H1 (cell line): ENCODE measurements around the gene TNRC6C. TPM values are rescaled to one million over a fixed set of nuclear protein-coding genes. Genes with fewer than 3 reads are reported as not detected.

Experiments
- CTCF ChIA-PET: fragments of 300-600 bp; sonication (Branson Sonifier 250); formaldehyde crosslinking; loops from one replicate; lab custom pipeline; 2021; ENCODE audit not compliant: partially characterized antibody; lab: Charles Lee
- POLR2A ChIA-PET: fragments of 300-600 bp; sonication (Branson Sonifier 250); formaldehyde crosslinking; loops from one replicate; lab custom pipeline; 2021; ENCODE audit warnings: inconsistent platforms; ENCODE audit not compliant: partially characterized antibody; lab: Charles Lee
- DNase-seq, 2 experiments: peaks; one replicate each; pipeline versions ENCODE4 v3.0.0 to v3.0.0-alpha.2; 2010 to 2022; ENCODE audit warnings: low spot score in 2 of 2, low read depth in 1 of 2, mixed read lengths in 1 of 2
- FAIRE-seq: peaks from 2 replicates; lab custom pipeline; 2011; peaks lifted over from hg19 to GRCh38; lab: Jason Lieb, UNC
- H2AFZ ChIP-seq: 2 replicates; pipeline ENCODE4 v1.8.1; 2012; ENCODE audit warnings: low read length, inconsistent platforms
- H2AK5ac ChIP-seq: 2 replicates; pipeline ENCODE4 v1.6.1; 2013; ENCODE audit warnings: low read depth, low read length
- H2BK120ac ChIP-seq: replicated peaks from 2 replicates; pipeline ENCODE3; 2013; ENCODE audit warnings: low read depth, low read length, inconsistent platforms
- H2BK12ac ChIP-seq: 2 replicates; pipeline ENCODE4 v1.6.1; 2013; ENCODE audit warnings: low read depth, low read length
- H2BK15ac ChIP-seq: 2 replicates; pipeline ENCODE4 v1.6.1; 2013; ENCODE audit warnings: low read length
- H2BK20ac ChIP-seq: 2 replicates; pipeline ENCODE4 v1.6.1; 2013; ENCODE audit warnings: low read length
- H2BK5ac ChIP-seq: 2 replicates; pipeline ENCODE4 v1.6.1; 2013; ENCODE audit warnings: low read depth, low read length
- H3K14ac ChIP-seq: 2 replicates; pipeline ENCODE4 v1.6.1; 2013; ENCODE audit warnings: inconsistent platforms; ENCODE audit not compliant: insufficient read length
- H3K18ac ChIP-seq: 2 replicates; pipeline ENCODE4 v1.6.1; 2013; ENCODE audit warnings: low read length; ENCODE audit errors: extremely low read depth
- H3K23ac ChIP-seq: 2 replicates; pipeline ENCODE4 v1.6.1; 2013; ENCODE audit warnings: inconsistent platforms; ENCODE audit not compliant: insufficient read length
- H3K23me2 ChIP-seq: 2 replicates; pipeline ENCODE4 v1.6.1; 2013; ENCODE audit warnings: low read depth, low read length
- H3K27ac ChIP-seq: 2 replicates; pipeline ENCODE4 v1.6.1; 2011; ENCODE audit warnings: low read depth, low read length, inconsistent platforms
- H3K27me3 ChIP-seq, 4 experiments: replicated peaks in 1 of 4; 1 replicate in 1 of 4; 2 replicates in 3 of 4; pipeline versions ENCODE4 v1.6.1 to v1.8.1; 2011 to 2013; ENCODE audit warnings: low read length in 3 of 4, mild to moderate bottlenecking in 3 of 4, inconsistent platforms in 2 of 4, mixed read lengths in 2 of 4, moderate library complexity in 1 of 4; ENCODE audit not compliant: control insufficient read depth in 3 of 4, insufficient read depth in 3 of 4; ENCODE audit errors: extremely low read depth in 1 of 4
- H3K36me3 ChIP-seq, 4 experiments: 2 replicates each; pipeline versions ENCODE4 v1.6.1 to v1.8.1; 2011 to 2013; ENCODE audit warnings: mild to moderate bottlenecking in 4 of 4, low read length in 3 of 4, moderate library complexity in 2 of 4, control low read depth in 1 of 4, inconsistent platforms in 1 of 4; ENCODE audit not compliant: insufficient read depth in 4 of 4, control insufficient read depth in 2 of 4
- H3K4ac ChIP-seq: replicated peaks from 2 replicates; pipeline ENCODE3; 2013; ENCODE audit warnings: low read length, low read depth, mixed read lengths, inconsistent platforms; ENCODE audit not compliant: insufficient read length
- H3K4me1 ChIP-seq, 4 experiments: replicated peaks in 1 of 4; 1 replicate in 1 of 4; 2 replicates in 3 of 4; pipeline versions ENCODE4 v1.6.1 to v1.8.1; 2011 to 2013; ENCODE audit warnings: low read length in 3 of 4, inconsistent platforms in 2 of 4, mixed read lengths in 1 of 4; ENCODE audit not compliant: insufficient read depth in 4 of 4, control insufficient read depth in 3 of 4
- H3K4me2 ChIP-seq, 2 experiments: 2 replicates each; pipeline versions ENCODE4 v1.6.1 to v1.8.1; 2011 to 2013; ENCODE audit warnings: low read depth in 2 of 2, low read length in 2 of 2, control low read depth in 1 of 2, inconsistent platforms in 1 of 2, mild to moderate bottlenecking in 1 of 2; ENCODE audit not compliant: insufficient read depth in 1 of 2
- H3K4me3 ChIP-seq, 4 experiments: fragments of 200-600, 300-600 bp in 1 of 4; sonication (generic), shearing (Covaris generic), sonication (Bioruptor Twin) in 1 of 4; 2 replicates each; pipeline versions ENCODE4 v1.5.1 to v1.8.1; 2011 to 2016; ENCODE audit warnings: low read length in 4 of 4, low read depth in 3 of 4, control low read depth in 2 of 4, inconsistent platforms in 2 of 4, mild to moderate bottlenecking in 2 of 4, mixed read lengths in 1 of 4, moderate library complexity in 1 of 4; ENCODE audit not compliant: insufficient read depth in 2 of 4; ENCODE audit errors: extremely low read depth in 1 of 4
- H3K56ac ChIP-seq: replicated peaks from 2 replicates; pipeline ENCODE3; 2013; ENCODE audit warnings: low read depth, mild to moderate bottlenecking, mixed read lengths, low read length, inconsistent platforms; ENCODE audit not compliant: insufficient read length
- H3K79me1 ChIP-seq: 2 replicates; pipeline ENCODE4 v1.6.1; 2013; ENCODE audit warnings: low read depth, low read length, control low read depth
- H3K79me2 ChIP-seq, 2 experiments: 2 replicates each; pipeline versions ENCODE4 v1.6.1 to v1.8.1; 2012 to 2013; ENCODE audit warnings: low read length in 2 of 2, mild to moderate bottlenecking in 2 of 2, inconsistent platforms in 1 of 2; ENCODE audit not compliant: insufficient read depth in 2 of 2, control insufficient read depth in 1 of 2
- H3K9ac ChIP-seq, 4 experiments: replicated peaks in 1 of 4; 1 replicate in 1 of 4; 2 replicates in 3 of 4; pipeline versions ENCODE4 v1.6.1 to v1.8.1; 2011 to 2013; ENCODE audit warnings: low read depth in 3 of 4, low read length in 3 of 4, control low read depth in 2 of 4, mild to moderate bottlenecking in 2 of 4, moderate library complexity in 2 of 4, inconsistent platforms in 1 of 4; ENCODE audit errors: extremely low read depth in 1 of 4
- H3K9me3 ChIP-seq, 2 experiments: 2 replicates each; pipeline versions ENCODE4 v1.6.1 to v1.8.1; 2012 to 2013; ENCODE audit warnings: mild to moderate bottlenecking in 2 of 2, moderate library complexity in 2 of 2, control low read depth in 1 of 2, inconsistent platforms in 1 of 2, low read depth in 1 of 2, low read length in 1 of 2, mixed read lengths in 1 of 2; ENCODE audit not compliant: insufficient read depth in 2 of 2
- H4K20me1 ChIP-seq, 2 experiments: replicated peaks in 1 of 2; 2 replicates each; pipeline versions ENCODE3 to v1.8.1; 2011 to 2013; ENCODE audit warnings: inconsistent platforms in 2 of 2, low read length in 2 of 2, mild to moderate bottlenecking in 1 of 2; ENCODE audit not compliant: insufficient read depth in 2 of 2, control insufficient read depth in 1 of 2
- H4K5ac ChIP-seq: 2 replicates; pipeline ENCODE4 v1.6.1; 2013; ENCODE audit warnings: low read length, low read depth, mixed read lengths, inconsistent platforms; ENCODE audit not compliant: insufficient read length
- H4K8ac ChIP-seq: 2 replicates; pipeline ENCODE4 v1.8.0; 2013; ENCODE audit warnings: mild to moderate bottlenecking, moderate library complexity, low read length, inconsistent platforms; ENCODE audit not compliant: insufficient read depth; ENCODE audit errors: extremely low read depth
- H4K91ac ChIP-seq: replicated peaks from 2 replicates; pipeline ENCODE3; 2013; ENCODE audit warnings: low read length, mixed read lengths, inconsistent platforms; ENCODE audit not compliant: insufficient read length
- CBX5 ChIP-seq: fragments of 300-800, 300-1000 bp; sonication (generic); IDR thresholded peaks from 2 replicates; pipeline ENCODE4 v1.7.1; 2016; ENCODE audit warnings: antibody characterized with exemption, low read length, low read depth
- CTCF ChIP-seq, 3 experiments: IDR thresholded peaks; 1 replicate in 2 of 3; 2 replicates in 1 of 3; pipeline versions ENCODE4 v1.5.1 to v1.6.1; 2011; ENCODE audit warnings: low read length in 3 of 3, mild to moderate bottlenecking in 3 of 3, inconsistent platforms in 2 of 3, low read depth in 1 of 3, moderate library complexity in 1 of 3; ENCODE audit not compliant: insufficient read depth in 1 of 3; ENCODE audit errors: control extremely low read depth in 1 of 3
- EGR1 ChIP-seq: IDR thresholded peaks from 2 replicates; pipeline ENCODE4 v1.6.1; 2011; ENCODE audit warnings: low read depth, low read length, borderline replicate concordance
- JUND ChIP-seq: IDR thresholded peaks from 2 replicates; pipeline ENCODE4 v1.6.1; 2011; ENCODE audit warnings: mild to moderate bottlenecking, improper control_type of control experiment, low read length
- KDM1A ChIP-seq: fragments of 200-600, 300-600 bp; sonication (generic); IDR thresholded peaks from 2 replicates; pipeline ENCODE4 v1.7.1; 2016; ENCODE audit warnings: mild to moderate bottlenecking, low read length, borderline replicate concordance
- POLR2AphosphoS5 ChIP-seq: IDR thresholded peaks from 2 replicates; pipeline ENCODE4 v1.6.1; 2011; ENCODE audit warnings: low read depth, low read length
- SRF ChIP-seq: IDR thresholded peaks from 2 replicates; pipeline ENCODE4 v1.6.1; 2011; ENCODE audit warnings: mild to moderate bottlenecking, low read depth, low read length, moderate library complexity
- WGBS, 2 experiments: shearing (Covaris generic) in 1 of 2; methylation state at CpG; one replicate each; pipeline versions ENCODE4 v1.1.6 to v1.1.7; 2013 to 2015; ENCODE audit warnings: low lambda C conversion rate in 2 of 2, mixed read lengths in 2 of 2, inconsistent platforms in 1 of 2, low coverage in 1 of 2, missing lambda C conversion rate in 1 of 2; ENCODE audit not compliant: insufficient replicate concordance in 2 of 2, insufficient coverage in 1 of 2, insufficient read length in 1 of 2; ENCODE audit errors: extremely low coverage in 1 of 2, missing lambda C conversion rate in 1 of 2; 5-methylcytosine and 5-hydroxymethylcytosine counted together
- polyA plus RNA-seq, 7 experiments: library from polyadenylated mRNA; depleted of rRNA in 3 of 7; stranded (reverse) in 5 of 7; unstranded in 2 of 7; fragments of >200 nt in 5 of 7; fragments of 200-250 nt in 2 of 7; gene quantifications; 1 replicate in 5 of 7; 2 replicates in 1 of 7; 4 replicates in 1 of 7; pipeline versions ENCODE4 v1.2.1 to v1.2.3, GENCODE V29; 2011 to 2013; ENCODE audit warnings: missing spikeins in 2 of 7, mixed read lengths in 2 of 7
- total RNA-seq: library from RNA; stranded (reverse); fragmentation: NEBNext Ultra II Directional; extraction: Animal tissue kit (Norgen Biotek cat#: 25700); gene quantifications from 2 replicates; pipeline ENCODE4 v1.2.1, GENCODE V29; 2021
- TF ChIP-seq, protein P1 (sequence below): IDR thresholded peaks from 2 replicates; pipeline ENCODE4 v1.6.1; 2011; ENCODE audit warnings: low read depth, mild to moderate bottlenecking, low read length; ENCODE audit not compliant: insufficient read depth

Gene TNRC6C
- total and polyA plus RNA-seq, 2 of the 8 experiments (the other 6 are each of a cell fraction or from before 2014, with no cell fraction given): 2.8 to 28.9 TPM

DNA sequence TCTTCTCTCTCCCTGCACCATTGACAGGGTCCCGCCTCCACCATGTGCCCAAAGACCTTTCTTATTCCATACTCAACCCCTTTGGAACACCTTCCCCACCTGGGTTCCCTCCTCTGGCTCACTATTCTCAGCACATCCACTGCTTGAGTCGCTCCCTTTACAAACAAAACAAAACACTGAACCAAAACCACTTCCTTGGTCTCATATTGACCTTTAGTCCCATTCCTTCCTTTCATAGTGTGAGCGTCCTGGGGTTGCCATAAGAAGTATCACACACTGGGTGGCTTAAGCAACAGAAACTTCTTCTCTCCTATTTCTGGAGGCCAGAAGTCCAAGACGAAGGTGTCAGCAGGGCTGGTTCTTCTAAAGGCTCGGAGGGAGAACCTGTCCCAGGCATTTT is 6.1 kb upstream of the TNRC6C start:
- Histone ChIP-seq H2BK120ac (no peak overlapping the region), H4K91ac (no peak overlapping the region), H3K4ac (no peak overlapping the region), H3K23ac (no peak overlapping the region), H3K27me3 (peaks cover 5 to 20% (median 12%) of the 10 kb centered on the region in 4 experiments), H2AFZ (no peak overlapping the region), H3K79me1 (no peaks in the 10 kb centered on the region), H3K14ac (no peak overlapping the region), H2AK5ac (peak overlapping the region; percentile 34; the same call in 1 of the 2 replicates), H3K56ac (no peak overlapping the region), H2BK5ac (no peak overlapping the region), H3K4me2 (no peak overlapping the region), H3K4me1 (peaks cover 0 to 10% (median under 1%) of the 10 kb centered on the region in 4 experiments; a peak in 1 of 7 replicates), H4K8ac (no peak overlapping the region), H3K4me3 (no peak overlapping the region), H2BK20ac (no peak overlapping the region), H3K27ac (no peak overlapping the region), H3K9ac (no peak overlapping the region), H3K9me3 (no peaks in the 10 kb centered on the region; a peak in 1 of 4 replicates), H4K20me1 (no peaks in the 10 kb centered on the region), H2BK12ac (no peak overlapping the region; the same call in 1 of the 2 replicates), H3K23me2 (peaks cover 2% of the 10 kb centered on the region), H4K5ac (no peak overlapping the region), H2BK15ac (no peak overlapping the region), H3K79me2 (no peaks in the 10 kb centered on the region), H3K36me3 (no peaks in the 10 kb centered on the region), H3K18ac (no peak overlapping the region)
- CTCF ChIA-PET: no interaction called here
- no peak for FAIRE-seq
- no peak for DNase-seq
- WGBS, 2 experiments: 87% methylated on average over 5 of the region's 5 CpGs; no CpG with 5 or more reads in 1 of the 2 experiments
- POLR2A ChIA-PET: no interaction called here
- TF ChIP-seq CBX5 (no peak), EGR1 (no peak), KDM1A (no peak), JUND (no peak), CTCF (IDR thresholded peaks at IDR 0.05; ENCODE audit: control extremely low read depth in 1 of 3, insufficient read depth in 1 of 3, low read depth in 1 of 3, low read length in 3 of 3) (no peak), POLR2AphosphoS5 (no peak), SRF (no peak)
- TF ChIP-seq, protein P1, sequence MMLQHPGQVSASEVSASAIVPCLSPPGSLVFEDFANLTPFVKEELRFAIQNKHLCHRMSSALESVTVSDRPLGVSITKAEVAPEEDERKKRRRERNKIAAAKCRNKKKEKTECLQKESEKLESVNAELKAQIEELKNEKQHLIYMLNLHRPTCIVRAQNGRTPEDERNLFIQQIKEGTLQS: no peak
